Renal pelvis (tissue), 4 donors: ENCODE data around the gene CCL17. TPM values are rescaled to one million over a fixed set of nuclear protein-coding genes. Genes with fewer than 3 reads are reported as not detected.

Source experiments
- DNase-seq: peaks from one replicate; pipeline ENCODE4 v3.0.0-alpha.2; 2013
- polyA plus RNA-seq, 3 donors: library from polyadenylated mRNA; unstranded; fragments of 120-200 nt; gene quantifications; one replicate each; pipeline ENCODE4 v1.2.1, GENCODE V29; 2013; ENCODE audit not compliant: insufficient read length in 3 of 3

Gene CCL17
- polyA plus RNA-seq, 3 donors, result 0.21 to 0.43 TPM; not detected in 1

DNA sequence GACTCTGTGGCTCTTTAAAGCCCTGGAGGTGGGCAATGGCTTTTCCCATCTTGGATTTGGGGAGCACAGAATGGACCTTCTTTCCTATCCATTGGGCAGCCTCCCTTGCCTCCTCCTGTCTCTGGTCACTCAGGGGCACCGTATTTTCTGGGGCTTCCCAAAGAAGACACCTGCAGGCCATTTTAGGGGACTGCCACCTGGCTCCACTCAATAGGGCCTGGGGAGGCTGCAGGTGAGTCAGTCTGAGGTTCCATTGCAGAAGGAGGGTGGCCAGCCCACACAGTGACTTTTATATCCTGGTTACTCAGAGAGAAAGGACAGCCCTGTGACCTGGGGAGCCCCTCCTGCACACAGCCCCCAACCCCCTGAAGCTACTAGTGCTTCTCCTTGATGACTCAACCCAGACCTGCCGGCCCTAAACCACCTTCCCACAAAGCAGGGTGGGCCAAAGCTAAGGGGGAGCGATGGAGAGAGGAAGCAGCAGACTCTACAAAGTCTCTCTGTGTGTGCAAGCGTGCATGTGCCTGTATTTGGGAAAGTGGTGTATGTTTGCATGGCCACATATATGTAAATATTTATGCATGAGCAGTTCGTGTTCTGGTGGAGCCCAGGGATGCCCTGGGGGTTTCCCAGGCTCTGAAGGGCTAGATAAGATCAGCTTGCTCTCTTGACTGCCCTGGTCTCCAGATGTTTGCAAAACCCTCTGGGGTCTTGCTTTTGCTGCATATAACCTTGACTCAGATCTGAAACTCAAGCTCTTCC is 27.3 kb upstream of the CCL17 start:
- DNase-seq, result no peak

DNA sequence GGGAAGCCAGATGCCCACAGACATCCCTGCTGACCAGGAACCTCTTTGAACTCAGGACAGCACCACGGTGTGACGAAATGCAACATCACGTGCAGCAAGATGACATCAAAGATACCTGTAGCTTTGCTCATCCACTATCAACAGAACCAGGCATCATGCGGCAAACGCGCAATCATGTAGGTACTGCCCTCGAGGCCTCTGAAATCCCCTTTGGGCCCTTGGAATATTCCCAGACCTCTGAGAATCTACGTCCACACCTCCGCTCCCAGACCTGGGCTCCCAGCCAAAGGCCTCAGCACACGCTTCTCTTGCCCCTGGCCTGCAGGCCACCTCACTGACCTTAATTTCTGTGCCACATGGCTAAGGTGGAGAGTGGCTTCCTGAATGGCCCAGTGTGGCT is 25.0 kb upstream of the CCL17 start:
- DNase-seq, result no peak

DNA sequence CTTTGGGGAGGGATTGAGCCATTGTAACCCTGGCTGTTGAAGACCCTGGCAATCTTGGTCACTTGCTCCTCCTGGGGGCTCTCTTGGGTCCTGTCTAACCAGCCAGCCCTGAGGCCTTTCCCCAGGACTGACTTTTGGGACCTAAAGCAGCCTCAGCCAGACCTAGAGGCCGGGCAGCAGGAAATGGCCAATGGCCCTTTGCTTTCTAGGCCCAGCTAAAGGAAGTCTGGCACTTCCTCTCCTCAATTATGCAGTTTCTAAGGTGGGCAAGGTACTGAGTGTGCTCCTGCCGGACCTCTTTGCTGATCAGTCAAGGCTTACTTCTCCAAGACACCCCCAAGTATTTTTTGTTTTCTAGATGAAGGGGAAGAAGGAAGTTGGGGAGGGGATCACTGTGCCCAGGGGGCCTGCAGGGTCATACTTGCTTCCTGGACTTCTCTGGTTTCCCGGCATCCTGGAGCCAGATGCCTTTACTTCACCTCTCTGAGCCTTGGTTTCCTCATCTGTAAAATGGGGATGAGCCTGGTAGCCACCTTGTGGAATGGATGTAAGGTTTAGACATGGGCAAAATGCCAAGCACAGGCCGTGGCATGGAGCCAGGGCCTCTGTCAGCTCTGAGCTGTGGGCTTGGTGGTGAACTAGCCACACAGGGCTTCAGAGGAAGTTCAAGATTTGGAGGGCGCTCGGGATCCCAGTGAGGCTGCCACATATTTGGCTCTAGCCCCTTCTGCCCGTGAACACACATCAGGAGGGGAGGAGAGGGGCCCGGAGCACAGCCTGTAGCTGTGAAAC is 23.7 kb upstream of the CCL17 start:
- no peak for DNase-seq

DNA sequence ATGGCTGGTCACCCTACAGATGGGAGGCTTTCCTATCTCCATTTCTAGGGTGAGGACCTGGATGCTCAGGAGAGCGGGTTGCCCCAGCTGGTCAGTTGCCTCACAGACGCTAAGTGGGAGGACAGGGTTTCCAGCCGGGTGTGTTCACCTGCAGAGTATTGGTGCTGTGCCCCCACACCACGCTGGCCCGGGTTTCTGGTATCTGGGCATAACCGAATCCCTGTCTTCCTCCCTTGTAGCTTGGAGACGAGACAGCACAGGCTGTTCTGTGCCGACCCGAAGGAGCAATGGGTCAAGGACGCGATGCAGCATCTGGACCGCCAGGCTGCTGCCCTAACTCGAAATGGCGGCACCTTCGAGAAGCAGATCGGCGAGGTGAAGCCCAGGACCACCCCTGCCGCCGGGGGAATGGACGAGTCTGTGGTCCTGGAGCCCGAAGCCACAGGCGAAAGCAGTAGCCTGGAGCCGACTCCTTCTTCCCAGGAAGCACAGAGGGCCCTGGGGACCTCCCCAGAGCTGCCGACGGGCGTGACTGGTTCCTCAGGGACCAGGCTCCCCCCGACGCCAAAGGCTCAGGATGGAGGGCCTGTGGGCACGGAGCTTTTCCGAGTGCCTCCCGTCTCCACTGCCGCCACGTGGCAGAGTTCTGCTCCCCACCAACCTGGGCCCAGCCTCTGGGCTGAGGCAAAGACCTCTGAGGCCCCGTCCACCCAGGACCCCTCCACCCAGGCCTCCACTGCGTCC is 22.6 kb upstream of the CCL17 start:
- DNase-seq, result no peak

DNA sequence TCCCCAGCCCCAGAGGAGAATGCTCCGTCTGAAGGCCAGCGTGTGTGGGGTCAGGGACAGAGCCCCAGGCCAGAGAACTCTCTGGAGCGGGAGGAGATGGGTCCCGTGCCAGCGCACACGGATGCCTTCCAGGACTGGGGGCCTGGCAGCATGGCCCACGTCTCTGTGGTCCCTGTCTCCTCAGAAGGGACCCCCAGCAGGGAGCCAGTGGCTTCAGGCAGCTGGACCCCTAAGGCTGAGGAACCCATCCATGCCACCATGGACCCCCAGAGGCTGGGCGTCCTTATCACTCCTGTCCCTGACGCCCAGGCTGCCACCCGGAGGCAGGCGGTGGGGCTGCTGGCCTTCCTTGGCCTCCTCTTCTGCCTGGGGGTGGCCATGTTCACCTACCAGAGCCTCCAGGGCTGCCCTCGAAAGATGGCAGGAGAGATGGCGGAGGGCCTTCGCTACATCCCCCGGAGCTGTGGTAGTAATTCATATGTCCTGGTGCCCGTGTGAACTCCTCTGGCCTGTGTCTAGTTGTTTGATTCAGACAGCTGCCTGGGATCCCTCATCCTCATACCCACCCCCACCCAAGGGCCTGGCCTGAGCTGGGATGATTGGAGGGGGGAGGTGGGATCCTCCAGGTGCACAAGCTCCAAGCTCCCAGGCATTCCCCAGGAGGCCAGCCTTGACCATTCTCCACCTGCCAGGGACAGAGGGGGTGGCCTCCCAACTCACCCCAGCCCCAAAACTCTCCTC is 21.9 kb upstream of the CCL17 start:
- DNase-seq, result no peak

DNA sequence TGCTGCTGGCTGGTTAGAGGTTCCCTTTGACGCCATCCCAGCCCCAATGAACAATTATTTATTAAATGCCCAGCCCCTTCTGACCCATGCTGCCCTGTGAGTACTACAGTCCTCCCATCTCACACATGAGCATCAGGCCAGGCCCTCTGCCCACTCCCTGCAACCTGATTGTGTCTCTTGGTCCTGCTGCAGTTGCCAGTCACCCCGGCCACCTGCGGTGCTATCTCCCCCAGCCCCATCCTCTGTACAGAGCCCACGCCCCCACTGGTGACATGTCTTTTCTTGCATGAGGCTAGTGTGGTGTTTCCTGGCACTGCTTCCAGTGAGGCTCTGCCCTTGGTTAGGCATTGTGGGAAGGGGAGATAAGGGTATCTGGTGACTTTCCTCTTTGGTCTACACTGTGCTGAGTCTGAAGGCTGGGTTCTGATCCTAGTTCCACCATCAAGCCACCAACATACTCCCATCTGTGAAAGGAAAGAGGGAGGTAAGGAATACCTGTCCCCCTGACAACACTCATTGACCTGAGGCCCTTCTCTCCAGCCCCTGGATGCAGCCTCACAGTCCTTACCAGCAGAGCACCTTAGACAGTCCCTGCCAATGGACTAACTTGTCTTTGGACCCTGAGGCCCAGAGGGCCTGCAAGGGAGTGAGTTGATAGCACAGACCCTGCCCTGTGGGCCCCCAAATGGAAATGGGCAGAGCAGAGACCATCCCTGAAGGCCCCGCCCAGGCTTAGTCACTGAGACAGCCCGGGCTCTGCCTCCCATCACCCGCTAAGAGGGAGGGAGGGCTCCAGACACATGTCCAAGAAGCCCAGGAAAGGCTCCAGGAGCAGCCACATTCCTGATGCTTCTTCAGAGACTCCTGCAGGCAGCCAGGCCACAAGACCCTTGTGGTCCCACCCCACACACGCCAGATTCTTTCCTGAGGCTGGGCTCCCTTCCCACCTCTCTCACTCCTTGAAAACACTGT is 21.0 kb upstream of the CCL17 start:
- DNase-seq, result no peak

DNA sequence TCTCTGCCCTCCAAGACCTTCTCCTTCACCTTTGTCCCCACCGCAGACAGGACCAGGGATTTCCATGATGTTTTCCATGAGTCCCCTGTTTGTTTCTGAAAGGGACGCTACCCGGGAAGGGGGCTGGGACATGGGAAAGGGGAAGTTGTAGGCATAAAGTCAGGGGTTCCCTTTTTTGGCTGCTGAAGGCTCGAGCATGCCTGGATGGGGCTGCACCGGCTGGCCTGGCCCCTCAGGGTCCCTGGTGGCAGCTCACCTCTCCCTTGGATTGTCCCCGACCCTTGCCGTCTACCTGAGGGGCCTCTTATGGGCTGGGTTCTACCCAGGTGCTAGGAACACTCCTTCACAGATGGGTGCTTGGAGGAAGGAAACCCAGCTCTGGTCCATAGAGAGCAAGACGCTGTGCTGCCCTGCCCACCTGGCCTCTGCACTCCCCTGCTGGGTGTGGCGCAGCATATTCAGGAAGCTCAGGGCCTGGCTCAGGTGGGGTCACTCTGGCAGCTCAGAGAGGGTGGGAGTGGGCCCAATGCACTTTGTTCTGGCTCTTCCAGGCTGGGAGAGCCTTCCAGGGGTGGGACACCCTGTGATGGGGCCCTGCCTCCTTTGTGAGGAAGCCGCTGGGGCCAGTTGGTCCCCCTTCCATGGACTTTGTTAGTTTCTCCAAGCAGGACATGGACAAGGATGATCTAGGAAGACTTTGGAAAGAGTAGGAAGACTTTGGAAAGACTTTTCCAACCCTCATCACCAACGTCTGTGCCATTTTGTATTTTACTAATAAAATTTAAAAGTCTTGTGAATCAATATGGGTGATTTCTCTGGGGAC is 20.1 kb upstream of the CCL17 start:
- DNase-seq, result no peak

DNA sequence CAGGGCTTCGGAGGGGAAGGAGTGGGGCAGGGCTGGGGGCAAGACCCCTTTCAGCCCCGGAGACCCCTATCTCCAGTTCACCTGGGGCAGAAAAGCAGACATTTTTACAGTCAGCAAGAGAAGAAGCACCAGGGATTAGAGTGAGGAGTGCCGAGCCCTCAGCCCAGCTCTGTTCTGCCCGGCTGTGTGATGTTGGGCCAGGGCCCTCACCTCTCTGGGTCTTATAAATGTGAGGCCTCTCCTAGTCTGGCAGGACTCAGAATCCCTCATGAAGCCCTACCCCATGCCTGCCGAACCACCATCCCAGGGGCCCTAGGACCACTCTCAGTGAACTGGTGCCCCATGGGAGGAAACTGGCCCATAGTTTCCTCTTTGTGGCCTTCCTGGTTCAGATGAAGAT is 19.5 kb upstream of the CCL17 start:
- no peak for DNase-seq

DNA sequence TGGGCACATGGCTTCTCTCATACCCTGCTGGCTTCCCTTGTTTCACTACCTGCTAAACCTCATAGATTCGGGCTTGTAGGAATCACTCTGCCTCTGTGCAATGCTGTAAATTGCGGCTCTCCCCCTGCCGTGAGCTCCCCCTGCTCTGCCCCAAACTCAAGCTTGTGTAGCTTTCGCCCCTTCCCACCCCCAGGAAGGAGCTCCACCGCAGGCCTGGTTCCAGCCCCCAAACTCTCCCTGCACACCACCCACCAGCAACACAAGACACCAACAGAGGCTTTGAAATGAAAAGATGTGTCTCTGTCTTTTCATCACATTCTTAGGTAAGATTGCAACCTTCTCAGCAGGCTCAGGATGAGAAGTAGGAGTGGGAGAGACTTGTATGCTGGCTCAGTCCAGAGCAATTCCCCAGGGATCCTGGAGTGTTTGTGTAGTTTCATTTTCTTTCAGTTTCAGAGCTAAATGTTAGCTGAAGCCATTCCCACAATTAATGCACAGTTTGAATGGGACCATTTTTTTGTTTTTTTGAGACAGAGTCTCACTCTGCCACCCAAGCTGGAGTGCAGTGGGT is 18.1 kb upstream of the CCL17 start:
- no peak for DNase-seq

DNA sequence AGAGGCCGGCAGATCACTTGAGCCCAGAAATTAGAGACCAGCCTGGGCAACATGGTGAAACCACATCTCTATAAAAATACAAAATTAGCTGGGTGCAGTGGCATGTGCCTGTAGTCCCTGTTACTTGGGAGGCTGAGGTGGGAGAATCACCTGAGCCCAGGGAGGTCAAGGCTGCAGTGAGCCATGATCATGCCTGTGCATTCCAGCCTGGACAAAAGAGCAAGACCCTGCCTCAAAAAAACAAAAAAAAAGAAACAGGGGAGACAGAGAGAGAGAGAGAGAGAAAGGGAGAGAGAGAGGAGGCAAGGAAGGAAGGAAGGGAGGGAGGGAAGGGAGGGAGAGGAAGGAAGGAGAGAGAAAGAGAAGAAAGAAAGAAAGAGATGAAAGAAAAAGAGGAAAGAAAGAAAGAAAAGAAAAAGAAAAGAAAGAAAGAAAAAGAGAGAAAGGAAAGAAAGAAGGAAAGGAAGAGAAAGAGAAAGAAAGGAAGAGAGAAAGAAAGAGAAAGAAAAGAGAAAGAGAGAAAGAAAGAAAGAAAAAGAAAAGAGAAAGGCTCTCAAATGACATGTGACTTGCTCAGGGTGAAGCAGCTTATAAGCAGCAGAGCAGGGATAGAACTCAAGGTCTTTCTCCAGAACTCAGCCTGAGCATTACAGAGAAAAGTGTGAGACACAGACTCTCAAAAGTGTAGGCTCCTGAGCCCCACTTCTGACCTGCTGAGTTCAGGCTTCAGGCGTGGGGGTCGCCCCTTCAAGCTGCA is 16.8 kb upstream of the CCL17 start:
- DNase-seq, result no peak

DNA sequence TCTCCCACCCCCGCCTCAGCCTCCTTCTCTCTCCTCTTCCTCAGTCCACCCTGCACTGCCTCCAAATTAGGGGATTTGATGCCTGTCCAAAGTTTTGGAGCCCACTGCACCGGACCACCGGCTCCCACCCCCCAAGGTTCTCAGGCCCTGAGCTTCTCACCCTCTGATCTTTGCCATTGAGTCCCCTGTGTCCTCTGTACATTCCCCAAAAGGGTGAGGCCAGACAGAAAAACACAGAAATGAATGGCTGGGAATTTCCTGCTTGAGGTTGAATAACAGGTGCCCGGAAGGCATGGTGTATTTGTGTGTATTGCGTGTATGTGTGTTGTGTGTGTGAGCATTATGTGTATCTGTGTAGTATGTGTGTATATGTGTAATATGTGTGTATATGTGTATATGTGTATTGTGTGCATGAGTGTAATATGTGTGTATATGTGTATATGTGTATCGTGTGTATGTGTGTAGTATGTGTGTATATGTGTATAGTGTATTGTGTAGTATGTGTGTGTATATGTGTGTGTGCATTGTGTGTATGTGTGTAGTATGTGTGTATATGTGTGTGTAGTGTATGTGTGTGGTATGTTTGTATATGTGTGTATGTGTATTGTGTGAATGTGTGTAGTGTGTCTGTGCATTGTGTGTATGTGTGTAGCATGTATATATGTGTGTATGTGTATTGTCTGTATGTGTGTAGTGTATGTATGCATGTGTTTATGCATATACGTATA is 16.0 kb upstream of the CCL17 start:
- no peak for DNase-seq

DNA sequence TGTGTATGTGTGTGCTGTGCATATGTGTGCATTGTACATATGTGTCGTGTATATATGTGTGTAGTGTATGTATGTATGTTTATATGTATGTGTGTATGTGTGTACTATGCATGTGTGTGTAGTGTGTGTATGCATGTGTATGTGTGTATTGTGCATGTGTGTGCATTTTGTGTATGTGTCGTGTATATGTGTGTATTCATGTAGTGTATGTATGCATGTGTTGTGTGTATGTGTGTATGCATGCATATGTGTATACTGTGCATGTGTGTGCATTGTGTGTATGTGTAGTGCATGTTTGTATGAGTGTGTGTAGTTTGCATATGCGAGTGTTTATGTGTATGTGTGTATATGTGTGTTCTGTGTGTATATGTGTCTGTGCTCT is 15.5 kb upstream of the CCL17 start:
- no peak for DNase-seq

DNA sequence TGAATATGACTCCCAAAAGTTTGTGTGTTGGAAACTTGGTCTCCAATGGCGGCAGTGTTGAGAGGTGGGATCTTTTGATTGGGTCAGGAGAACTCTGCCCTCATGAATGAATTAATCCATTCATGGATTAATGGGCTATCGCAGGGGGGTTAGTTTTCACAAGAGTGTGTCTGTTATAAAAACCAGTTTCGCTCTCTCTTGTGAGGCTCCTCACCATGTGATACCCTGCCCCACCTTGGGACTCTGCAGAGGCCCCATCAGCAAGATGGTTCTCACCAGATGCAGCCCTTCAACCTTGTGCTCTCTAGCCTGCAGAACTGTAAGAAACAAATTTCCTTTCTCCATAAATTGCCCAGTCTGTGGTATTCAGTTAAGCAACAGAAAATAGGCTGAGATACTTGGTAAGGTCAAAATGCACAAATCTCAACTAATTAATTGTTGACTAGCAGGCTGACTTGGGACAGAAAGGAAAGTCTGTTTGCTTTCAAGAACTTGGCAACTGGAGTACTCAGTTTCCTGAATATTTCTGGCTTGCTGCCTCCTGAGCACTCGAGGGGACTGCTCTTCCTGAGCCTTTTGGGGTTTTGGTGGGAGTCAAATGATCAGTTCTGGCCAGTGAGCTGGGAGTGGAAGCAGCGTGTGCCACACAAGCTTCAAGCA is 13.8 kb upstream of the CCL17 start:
- DNase-seq, result peak; percentile 65

DNA sequence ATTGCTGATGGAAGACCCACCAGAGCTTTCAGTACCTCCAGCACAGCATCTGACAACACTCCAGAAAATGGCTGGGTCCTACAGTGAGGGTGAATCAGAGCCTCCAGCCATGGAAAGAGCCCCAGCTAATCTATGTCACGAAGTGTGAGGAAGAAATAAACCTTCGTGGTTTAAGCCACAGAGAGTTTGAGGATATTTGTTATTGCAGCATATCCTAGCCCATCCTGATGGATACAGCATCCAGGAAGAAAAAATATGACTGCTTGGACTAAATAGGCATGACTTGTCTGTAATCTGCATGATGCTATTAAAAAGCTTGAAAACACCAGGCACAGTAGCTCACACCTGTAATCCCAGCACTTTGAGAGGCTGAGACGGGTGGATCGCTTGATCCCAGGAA is 13.3 kb upstream of the CCL17 start:
- no peak for DNase-seq

DNA sequence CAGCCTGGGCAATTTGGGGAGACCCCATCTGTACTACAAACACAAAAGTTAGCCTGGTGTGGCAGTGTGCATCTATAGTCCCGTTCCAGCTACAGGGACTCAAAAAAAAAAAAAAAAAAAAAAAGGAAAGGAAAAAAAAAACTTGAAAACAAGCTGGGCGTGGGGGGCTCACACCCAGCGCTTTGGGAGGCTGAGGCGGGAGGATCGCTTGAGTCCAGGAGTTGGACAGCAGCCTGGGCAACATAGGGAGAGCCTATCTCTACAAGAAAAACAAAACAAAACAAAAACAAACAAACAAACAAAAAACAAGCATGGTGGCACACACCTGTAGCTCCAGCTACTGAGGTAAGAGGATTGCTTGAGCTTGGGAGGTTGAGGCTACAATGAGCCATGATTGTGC is 12.9 kb upstream of the CCL17 start:
- DNase-seq, result no peak

DNA sequence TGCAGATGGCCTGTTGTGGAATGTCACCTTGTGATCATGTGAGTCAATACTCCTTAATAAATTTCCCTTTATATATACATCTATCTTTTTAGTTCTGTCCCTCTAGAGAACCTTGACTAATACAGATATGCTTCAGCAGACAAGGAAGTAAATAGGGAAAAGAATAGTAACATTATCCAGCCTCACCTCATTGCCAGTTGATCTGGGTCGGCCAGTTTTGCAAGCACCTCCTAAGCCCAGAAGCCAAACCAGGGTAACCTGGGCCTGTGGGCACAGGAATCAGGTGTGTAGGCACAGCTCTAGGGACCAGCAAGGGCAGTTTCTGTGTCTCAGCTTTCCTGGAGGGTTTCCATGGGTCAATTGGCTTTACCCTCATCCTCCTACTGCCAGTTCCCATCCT is 11.9 kb upstream of the CCL17 start:
- no peak for DNase-seq

DNA sequence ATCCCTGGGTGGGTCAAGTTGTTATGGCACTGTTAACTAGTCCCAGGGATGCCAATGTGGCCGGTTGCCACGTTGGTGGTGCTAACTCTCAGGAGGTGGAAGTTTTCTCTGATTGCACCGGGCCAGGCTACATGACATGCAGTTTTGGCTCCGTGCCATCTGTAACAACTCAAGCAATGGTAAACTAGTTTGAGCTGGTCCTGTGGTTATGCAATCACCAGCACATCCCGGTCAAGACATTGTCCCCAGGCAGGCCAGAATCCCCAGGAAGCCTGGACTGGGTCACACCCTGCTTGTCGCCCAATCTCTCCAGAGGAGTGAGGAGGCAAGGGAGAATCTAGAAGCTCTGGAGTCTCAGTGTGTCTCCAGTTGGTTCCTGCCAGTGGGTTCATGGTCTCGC is 10.1 kb upstream of the CCL17 start:
- no peak for DNase-seq

DNA sequence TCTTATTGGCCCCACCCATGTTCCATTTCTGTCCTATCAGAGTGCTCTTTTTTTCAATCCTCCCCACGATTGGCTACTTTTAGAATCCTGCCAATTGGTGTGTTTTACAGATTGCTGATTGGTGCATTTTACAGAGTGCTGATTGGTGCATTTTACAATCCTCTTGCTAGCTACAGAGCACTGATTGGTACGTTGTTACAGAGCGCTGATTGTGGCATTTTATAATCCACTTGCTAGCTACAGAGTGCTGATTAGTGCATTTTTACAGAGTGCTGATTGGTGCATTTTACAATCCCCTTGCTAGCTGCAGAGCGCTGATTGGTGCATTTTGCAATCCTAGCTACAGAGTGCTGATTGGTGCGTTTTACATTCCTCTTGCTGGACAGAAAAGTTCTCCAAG is 9.5 kb upstream of the CCL17 start:
- DNase-seq, result no peak
